GM18498 (cell line): ENCODE results near the gene STK17A.

ENCODE experiments used
- ATAC-seq: cut with Tn5 transposase; IDR thresholded peaks from one replicate; pipeline ENCODE4 v1.9.1; 2021; ENCODE audit warnings: mild to moderate bottlenecking, moderate library complexity; ENCODE audit not compliant: unreplicated experiment

Gene STK17A

DNA sequence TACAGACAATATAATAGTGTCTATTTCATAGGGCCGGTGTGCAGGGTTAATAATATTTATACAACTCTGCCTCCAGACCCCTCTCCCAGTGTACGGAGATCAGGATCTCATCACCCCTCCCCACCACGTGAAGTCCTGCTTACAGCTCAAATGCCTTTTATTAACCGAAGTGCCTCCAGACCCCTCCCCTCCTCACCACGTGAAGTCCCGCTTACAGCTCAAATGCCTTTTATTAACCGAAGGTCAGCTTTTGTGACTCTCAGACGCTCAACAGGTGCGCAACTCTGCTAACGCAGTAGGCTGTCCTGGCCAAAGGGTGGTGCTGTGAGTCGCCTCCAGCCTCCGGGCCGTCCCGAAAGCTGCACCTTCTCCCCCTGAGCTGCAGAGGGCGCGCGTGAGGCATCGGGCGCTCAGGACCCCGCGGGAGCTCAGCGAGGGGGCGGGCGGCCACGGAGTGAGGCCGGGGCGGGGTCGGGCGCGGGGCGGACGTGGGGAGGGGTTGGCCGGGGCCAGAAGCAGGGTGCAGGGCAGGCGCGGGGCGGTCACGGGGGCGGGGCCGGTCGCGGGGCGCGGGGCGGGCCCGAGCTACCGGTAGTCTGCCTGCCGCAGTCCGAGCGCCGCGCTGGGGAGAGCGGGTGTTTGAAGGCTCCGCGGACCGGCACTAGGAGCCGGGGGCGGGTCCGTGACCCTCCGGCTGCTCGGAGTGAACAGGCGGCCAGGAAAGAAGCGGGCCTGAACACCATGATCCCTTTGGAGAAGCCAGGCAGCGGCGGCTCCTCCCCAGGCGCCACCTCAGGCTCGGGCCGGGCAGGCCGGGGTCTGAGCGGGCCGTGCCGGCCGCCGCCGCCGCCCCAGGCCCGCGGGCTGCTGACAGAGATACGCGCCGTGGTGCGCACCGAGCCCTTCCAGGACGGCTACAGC is at the start of gene STK17A:
Gene STK17A (plus strand): TSS at position 606 of the 921 bp plus-strand sequence. CDS start 136 bp downstream, at position 742.
- ATAC-seq = peak; percentile 78

DNA sequence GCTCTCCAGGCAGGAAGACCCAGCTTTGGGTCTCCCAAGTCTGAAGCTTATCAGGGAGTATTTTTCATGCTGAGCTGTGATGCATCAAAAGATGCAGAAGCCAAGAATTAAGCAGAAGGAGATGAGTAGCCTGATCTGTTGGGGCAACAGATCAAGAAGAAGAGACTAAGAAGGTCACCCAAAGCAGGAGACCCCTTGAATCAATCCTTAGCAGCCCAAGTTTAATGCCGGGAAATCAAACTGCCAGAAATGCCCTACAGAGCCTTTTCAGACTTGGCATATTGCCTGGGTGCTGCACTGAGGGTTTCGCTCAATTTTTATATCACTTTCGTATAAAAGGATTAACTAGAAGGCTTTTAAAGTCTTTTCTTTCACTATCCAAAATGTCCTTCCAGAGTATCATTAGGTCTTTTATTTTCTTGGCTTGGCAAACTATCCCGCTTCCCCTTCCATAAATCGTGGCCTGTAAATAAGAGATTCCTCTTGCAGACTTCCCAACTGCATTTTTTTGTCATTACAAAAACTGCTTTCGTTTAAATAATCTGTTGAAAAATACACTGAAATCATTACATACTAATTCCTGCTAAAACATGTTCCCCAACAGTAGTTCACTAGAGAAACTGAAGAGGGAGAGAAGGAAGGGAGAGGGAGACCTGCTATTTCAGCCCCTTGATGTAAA is 49.0 kb upstream of the STK17A start:
- ATAC-seq = no peak

DNA sequence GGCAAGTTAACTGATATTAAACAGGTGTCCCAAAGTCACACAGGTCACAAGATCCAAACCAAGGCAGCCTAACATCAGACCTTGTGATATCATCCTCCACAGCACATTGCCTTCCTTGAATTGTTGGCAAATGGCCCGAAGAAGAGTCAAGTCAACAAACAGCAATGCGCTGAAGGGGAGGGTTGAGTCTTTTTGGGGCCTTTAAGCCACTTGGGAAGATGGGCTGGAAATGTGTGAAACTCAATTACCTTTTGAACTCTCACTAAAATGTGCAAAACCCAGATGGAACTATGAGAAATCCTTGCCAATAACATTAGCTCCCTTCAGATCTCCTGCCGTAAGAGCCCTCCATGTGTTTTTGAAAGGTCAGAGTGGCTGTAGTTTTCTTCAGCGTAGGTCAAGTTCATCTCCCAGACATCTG is 47.9 kb upstream of the STK17A start:
- no peak for ATAC-seq

DNA sequence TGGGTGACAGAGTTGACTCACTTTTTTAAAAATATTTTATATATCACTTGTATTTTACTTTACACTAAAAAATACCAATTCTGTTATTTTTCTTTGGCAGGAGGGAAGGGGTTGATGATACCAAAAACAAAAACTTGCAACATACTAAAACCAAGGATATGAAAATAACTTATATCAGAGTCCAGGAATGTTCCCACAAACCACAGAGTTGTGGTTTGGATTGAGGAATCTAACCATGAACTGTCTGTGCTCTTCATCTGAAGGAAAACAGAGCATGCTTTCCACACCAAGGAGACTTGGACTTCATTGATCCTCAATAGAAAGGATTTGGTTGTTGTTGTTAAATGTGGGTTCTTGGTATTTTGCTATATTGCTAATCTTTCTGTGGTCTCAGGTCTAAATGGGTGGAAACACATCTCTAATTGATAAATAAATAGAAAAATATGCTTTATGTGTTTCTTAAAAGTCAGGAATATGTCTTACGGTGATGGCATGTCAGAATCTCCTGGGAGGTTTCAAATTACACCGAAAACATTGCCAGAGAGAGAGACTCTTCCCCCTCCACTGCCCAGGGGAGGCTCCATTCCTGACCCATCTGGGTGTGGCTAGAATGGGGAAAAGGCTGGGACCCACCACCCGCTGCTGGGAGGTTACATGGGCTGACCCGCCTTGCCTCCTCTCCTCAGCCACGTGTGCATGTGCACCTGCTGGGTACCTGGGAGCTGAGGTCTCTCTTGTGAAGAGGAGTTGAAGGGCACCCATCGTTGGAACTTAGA is 46.9 kb upstream of the STK17A start:
- ATAC-seq = no peak

DNA sequence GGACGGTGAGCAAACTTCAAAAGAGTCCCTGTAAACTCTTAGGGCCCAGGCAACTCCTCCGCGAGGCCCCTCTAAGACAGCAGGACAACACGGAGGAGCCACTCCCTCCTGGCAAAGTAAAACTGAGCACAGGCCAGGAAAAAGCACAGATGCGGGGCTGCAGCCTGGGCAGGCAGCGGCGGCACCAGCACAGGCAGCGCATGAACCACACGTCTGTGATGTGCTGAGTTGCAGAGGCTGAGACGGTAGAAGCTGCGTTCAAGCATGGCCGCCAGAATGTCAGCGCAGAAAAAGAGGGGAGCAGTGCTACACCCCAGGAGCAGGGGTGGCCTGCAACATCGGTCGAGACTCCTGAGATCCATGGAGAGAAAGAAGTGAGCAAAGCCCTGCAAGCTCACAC is 46.1 kb upstream of the STK17A start:
- ATAC-seq = no peak

DNA sequence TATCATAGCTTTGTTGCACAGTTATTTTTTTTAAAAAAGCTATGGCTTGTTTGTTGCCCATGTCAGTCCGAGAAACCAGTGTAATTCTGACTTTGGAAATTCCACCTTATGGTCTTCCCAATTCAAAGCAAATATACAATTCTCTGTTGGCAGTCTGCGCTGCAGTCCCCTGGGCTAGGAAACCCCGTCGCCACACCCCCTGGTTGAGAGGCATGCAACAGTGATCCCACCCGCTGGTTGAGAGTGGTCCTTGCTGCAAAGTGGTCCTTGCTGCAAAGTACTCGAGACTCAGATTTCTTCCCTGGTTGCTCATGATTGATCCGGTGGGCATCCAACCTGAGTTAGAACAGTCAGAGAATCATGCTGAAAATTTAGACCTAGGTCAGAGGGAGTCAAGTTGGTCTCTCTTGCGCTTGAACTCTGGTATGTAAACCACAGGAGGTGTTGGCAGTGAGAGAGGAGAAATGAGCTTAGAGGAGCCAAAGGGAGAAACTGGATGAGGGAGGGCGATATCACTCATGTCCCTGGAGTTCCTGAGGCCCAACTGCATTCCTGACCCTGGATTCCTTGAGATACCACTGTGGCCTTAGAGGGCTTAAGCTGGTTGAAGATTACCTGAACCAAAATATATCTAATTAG is 45.0 kb upstream of the STK17A start:
- ATAC-seq = no peak

DNA sequence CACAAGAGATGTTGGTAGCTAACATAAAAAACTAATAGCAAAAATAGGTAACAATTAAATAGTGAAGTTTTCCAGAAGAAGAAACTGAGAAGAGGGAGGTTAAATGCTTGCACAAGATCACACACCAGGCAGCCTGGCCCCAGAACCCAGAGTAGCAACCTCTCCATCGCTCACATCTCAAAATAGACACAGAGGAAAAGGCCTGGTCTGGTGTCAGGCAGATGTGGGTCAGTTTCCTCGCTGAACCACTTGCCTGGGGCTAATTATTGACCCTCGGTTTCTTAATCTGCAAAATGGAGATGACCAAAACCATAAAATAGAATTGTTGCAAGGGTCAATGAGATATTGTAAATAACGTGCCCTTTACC is 44.5 kb upstream of the STK17A start:
- no peak for ATAC-seq

DNA sequence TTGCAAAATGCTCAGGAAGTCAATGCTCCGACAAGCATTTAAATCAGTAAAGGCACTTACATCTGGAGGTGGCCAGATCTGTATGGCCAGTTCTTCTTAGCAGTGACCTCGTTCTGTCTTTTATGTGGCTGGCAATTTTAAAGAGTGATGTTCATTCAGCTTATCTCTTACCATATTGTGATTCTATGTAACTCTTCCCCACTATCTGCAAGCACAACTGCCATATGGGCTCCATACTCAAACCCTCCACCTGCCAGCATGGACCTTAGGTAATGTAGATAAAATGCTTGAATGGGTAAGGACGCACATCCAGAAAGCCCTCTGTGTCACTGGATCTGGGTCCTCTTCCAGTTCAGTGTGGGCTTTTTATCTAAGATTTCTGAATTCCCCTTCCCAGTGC is 42.4 kb upstream of the STK17A start:
- ATAC-seq = no peak

DNA sequence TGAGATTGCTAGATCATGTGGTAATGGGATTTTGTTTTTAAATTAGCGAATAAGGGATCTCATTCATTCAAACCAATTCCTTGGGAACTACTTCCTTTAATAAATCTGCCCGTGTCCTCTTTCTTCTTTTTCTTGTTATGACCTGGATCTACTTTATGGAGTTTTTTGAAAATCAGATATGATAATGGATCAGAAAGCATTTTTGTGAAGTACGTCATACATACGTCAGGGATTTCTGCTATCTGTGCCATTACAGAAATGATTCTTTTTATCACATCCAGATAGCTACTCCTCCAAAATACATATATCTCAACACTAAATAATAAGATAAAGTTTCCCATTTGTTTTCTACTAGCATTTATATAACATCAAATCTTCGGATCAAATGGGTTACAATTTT is 40.2 kb upstream of the STK17A start:
- ATAC-seq = no peak

DNA sequence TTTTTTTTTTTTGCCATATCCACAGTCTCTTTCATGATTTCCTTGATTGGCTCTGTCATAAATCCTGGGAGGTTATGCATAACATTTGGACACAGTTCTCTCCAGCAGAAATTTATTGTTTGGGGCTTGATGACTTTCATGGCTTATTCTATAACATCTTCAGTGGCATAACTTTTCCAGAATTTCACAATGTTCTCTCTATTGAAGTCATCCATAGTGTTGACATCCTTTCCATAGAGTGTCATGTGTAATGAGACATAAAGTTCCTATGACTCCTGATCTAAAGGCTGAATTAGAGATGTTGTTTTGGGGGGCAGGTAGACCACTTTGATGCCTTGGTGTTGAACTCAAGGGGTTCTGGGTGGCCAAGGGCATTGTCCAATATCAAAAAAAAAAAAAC is 36.7 kb upstream of the STK17A start:
- ATAC-seq = no peak

DNA sequence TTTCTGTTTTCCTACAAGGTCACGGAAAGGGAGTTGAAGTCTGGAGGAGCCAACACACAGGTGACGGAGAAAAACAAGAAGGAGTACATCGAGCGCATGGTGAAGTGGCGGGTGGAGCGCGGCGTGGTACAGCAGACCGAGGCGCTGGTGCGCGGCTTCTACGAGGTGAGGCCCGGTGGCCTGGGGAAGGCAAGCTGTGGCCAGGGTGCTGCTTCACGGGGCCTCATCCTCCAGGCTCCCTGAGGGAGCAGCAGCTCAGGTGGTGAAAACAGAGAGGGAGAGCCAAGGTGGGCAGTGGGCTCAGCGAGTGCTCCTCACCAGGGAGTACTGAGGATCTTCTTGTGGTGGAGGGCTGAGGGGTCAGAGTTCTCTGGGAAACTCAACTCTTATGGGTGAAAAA is 32.5 kb upstream of the STK17A start:
- ATAC-seq = no peak

DNA sequence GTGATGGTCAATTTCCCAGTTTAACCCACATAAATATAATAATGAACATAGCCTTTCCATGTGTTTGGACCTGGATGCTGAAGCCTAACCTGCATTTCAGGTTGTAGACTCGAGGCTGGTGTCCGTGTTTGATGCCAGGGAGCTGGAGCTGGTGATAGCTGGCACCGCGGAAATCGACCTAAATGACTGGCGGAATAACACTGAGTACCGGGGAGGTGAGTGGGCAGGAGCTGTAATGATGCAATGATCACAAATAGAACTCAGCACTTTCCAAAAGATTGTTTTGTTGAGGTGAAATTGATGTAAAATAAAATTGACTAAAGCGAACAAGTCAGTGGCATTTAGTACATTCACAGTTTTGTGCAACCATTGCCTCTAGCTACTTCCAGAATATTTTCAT is 30.8 kb upstream of the STK17A start:
- ATAC-seq = no peak

DNA sequence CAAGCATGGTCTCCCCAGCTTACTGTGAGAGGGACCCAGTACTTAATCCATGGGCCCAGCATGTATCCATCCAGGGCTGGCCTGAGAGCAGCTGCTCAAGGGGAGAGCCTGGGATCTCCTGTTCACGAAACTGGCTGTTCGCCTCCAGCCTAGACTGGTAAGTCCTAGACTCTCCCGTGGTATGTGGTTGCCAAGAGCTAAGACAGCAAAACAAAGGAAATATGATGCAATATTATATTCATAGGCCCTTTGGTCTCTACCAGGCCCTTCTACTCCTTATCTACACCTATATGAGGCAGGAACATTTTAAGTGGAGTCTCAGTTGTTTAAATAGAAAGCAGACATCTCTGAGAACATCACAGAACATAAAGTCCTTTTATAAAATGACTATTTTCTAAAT is 28.9 kb upstream of the STK17A start:
- ATAC-seq = no peak

DNA sequence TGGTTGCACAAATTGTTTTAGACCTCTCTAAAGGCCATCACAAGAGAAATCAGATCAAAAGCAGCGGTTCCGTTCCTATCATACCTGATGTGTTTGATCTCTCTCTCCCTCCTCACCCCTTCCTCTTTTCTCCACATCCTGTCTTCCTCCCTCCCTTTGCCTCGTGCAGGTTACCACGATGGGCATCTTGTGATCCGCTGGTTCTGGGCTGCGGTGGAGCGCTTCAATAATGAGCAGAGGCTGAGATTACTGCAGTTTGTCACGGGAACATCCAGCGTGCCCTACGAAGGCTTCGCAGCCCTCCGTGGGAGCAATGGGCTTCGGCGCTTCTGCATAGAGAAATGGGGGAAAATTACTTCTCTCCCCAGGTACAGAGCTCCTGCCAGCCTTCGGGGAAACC is 28.5 kb upstream of the STK17A start:
- ATAC-seq = no peak

DNA sequence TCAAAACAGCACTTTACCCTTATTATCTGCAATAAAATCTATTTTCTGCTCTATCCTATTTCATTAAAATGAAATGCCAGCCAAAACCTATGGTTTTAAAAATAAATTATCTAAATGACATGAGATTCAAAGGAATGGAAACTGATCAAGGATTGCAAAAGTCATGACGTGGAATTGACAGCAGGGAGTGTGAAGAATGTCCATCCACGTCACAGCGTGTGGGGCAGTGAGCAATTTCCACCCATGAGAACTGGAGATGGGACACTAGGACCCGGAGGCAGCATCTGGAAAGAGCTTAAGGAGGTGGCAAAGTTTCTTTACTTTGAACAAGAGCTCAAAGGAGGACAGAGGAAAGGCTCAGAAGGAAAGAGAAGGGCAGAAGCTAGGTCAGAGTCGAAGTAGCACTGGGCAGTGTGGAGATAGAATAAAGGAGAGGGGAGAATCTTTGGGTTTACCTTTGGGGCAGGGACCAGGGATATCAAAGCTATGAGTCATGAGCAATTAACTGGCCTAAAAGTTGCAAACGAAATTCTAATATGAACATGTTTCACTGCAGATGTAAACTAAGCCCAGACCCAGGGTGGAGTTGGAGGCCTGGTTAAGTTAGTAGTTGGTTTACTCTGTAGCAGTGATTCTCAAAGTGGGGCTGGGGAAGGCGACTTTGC is 24.9 kb upstream of the STK17A start:
- no peak for ATAC-seq

DNA sequence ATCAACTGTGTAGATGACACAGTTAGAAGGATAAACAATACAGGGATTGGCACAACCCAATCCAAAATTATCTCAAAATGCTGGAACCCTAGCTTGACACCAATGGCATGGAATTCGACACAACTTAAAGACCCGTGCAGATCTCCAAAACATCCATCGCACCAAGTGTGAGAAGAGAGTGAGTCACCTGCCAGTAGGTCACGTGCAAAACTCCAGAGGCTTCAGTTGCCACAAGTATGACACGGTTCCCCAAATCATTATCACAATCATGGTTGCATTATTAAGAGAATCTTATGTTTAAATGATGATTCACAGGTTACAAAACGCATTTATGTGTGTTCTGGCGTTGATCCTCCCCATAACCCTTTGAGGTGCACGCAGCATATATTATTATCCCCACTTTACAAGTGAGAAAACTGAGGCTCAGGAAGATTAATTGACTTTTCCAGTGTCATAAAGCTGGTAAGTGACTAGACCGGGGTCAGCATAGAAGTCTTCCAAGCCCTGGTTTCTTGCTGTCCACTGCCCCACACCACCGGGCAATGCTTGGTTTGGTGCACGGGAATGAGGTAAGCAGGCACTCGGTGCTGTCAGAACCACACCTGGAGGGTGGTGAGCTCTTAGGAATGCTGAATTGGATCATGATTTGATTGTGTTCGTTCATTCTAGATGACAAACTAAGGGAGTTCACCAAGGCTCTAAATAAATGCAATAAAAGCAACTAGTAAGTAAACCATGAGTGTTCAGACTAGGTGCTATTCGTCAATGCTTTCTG is 23.6 kb upstream of the STK17A start:
- no peak for ATAC-seq

DNA sequence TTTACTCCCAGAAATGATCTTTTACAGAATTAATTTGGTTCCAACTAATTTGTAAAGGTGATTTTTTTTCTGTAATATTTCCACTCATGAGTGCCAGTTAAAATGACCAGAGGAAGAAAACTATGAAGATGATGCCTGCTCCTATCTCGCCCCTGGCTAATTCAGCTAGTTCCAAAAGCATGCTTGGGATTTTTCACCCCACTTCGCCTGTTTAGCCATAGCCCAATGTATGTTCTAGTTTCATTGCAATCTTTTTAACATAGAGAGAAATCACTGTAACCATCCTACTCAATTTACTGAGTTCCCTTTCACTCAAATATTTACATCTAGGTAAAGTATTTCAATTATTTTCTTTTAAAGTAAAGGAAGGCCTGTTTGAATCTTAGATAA is 23.0 kb upstream of the STK17A start:
- no peak for ATAC-seq

DNA sequence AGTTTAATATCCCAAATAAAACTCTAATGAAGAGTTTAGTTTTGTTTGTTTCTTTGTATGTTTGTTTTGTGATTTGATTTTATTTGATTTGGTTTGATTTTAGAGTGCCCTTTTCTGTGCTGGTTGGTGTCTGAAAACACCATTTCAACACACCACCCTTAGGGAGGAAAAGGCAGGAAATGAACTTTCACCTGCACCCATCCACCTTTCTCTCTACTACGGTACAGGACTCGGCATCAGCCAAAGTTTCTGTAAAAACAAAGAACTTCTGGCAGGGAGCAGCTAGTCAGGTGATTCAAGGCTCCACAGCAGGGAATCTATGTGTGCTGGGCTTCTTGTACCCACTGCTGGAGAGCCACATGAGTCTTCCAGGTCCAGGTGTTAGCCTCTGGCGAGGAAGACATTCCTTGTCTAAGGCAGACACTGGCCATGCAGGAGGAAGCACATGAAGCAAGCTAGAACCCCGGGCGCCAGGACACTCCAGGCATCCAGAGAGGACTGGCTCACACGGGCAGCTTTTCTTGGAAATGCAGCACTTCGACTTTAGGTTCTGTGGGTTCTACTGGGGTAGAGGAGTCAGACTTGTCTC is 22.1 kb upstream of the STK17A start:
- no peak for ATAC-seq

DNA sequence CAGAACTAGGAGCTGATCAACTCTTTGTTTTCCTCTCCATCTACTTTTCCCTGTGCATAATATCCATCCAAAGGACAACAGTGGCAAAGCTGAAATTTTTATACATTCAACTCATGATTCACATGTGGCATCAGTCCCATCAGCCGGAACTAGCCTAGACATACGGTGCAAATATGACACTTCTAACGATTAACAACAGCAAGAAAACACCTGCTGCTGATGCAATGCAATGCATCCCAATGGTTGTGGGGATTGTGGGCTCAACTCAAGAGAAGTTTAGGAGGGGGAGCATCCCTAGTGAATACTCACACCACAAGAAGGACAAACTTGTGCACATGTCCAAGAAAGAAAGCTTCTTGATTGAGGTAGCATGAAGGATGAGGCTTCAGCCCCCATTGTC is 20.5 kb upstream of the STK17A start:
- ATAC-seq = no peak
